DOHH2 (cell line): ENCODE results near the gene RRAGD.

Experiments
- H3F3A ChIP-seq: fragments of 200-600 bp; sonication (generic), shearing (Covaris generic); 2 replicates; pipeline ENCODE4 v1.6.0; 2016; ENCODE audit warnings: antibody characterized with exemption, mild to moderate bottlenecking; ENCODE audit not compliant: control insufficient read depth, insufficient read depth
- H3K27ac ChIP-seq: fragments of 200-600 bp; sonication (generic); 2 replicates; pipeline ENCODE4 v1.5.1; 2014; ENCODE audit warnings: low read depth, mild to moderate bottlenecking, low read length, moderate library complexity
- H3K27me3 ChIP-seq: fragments of 200-600 bp; sonication (generic); 2 replicates; pipeline ENCODE4 v1.6.1; 2014; ENCODE audit warnings: mild to moderate bottlenecking, low read length, mixed read lengths; ENCODE audit not compliant: control insufficient read depth
- H3K36me3 ChIP-seq: fragments of 200-600 bp; sonication (generic); 2 replicates; pipeline ENCODE4 v1.6.1; 2014; ENCODE audit warnings: mild to moderate bottlenecking, low read length, moderate library complexity, mixed read lengths; ENCODE audit not compliant: control insufficient read depth
- H3K4me1 ChIP-seq: fragments of 200-600 bp; sonication (generic); 2 replicates; pipeline ENCODE4 v1.6.1; 2014; ENCODE audit warnings: mild to moderate bottlenecking, low read length, mixed read lengths; ENCODE audit not compliant: control insufficient read depth
- H3K4me2 ChIP-seq: fragments of 200-600 bp; sonication (generic); 2 replicates; pipeline ENCODE4 v1.6.0; 2014; ENCODE audit warnings: mild to moderate bottlenecking, low read length, moderate library complexity
- H3K4me3 ChIP-seq: fragments of 200-600 bp; sonication (generic); 2 replicates; pipeline ENCODE4 v1.5.1; 2014; ENCODE audit warnings: mild to moderate bottlenecking, low read length, mixed read lengths
- H3K79me2 ChIP-seq: fragments of 200-600 bp; sonication (generic); 2 replicates; pipeline ENCODE4 v1.6.1; 2014; ENCODE audit warnings: mild to moderate bottlenecking, low read length, mixed read lengths; ENCODE audit not compliant: control insufficient read depth
- H3K9me2 ChIP-seq: fragments of 200-600 bp; sonication (generic); replicated peaks from 2 replicates; pipeline ENCODE4 v1.6.1; 2014; ENCODE audit warnings: mild to moderate bottlenecking, low read length, mixed read lengths; ENCODE audit not compliant: control insufficient read depth
- H3K9me3 ChIP-seq: fragments of 200-600 bp; sonication (generic); 2 replicates; pipeline ENCODE4 v1.6.1; 2014; ENCODE audit warnings: antibody characterized with exemption, low read length, mixed read lengths; ENCODE audit not compliant: control insufficient read depth, insufficient read depth
- H4K20me1 ChIP-seq: fragments of 200-600 bp; sonication (generic); 2 replicates; pipeline ENCODE4 v1.6.0; 2014; ENCODE audit warnings: low read depth, mild to moderate bottlenecking, antibody characterized with exemption, low read length, moderate library complexity; ENCODE audit not compliant: control insufficient read depth, insufficient read depth
- CTCF ChIP-seq: fragments of 200-600 bp; sonication (generic); IDR thresholded peaks from one replicate; pipeline ENCODE4 v1.5.1; 2014; ENCODE audit warnings: antibody characterized with exemption, mild to moderate bottlenecking, low read depth, low read length; ENCODE audit not compliant: poor library complexity, severe bottlenecking
- EZH2phosphoT487 ChIP-seq: fragments of 200-600 bp; sonication (generic); IDR thresholded peaks from 2 replicates; pipeline ENCODE4 v1.6.1; 2017; ENCODE audit warnings: borderline replicate concordance, mild to moderate bottlenecking, antibody characterized with exemption, low read length, moderate library complexity, mixed read lengths

RRAGD gene

GRCh38 chr6:89458704-89459103 lies 46.6 kb upstream of the RRAGD start:
- no peaks in the 10 kb centered on the region for H3K9me3 ChIP-seq
- no peaks in the 10 kb centered on the region for H3K27me3 ChIP-seq
- H3K79me2 ChIP-seq: no peaks in the 10 kb centered on the region
- no peaks in the 10 kb centered on the region for H3K36me3 ChIP-seq
- no peak overlapping the region for H3K4me3 ChIP-seq
- H3F3A ChIP-seq: no peaks in the 10 kb centered on the region
- no peaks in the 10 kb centered on the region for H4K20me1 ChIP-seq
- no peaks in the 10 kb centered on the region for H3K4me1 ChIP-seq
- TF ChIP-seq EZH2phosphoT487 (no peak), CTCF (no peak)
- no peak overlapping the region for H3K4me2 ChIP-seq
- H3K9me2 ChIP-seq: no peaks in the 10 kb centered on the region
- H3K27ac ChIP-seq: no peak overlapping the region

GRCh38 chr6:89454300-89454699 lies 42.2 kb upstream of the RRAGD start:
- Histone ChIP-seq H3K79me2 (no peaks in the 10 kb centered on the region), H3K4me3 (no peak overlapping the region), H3K9me3 (no peaks in the 10 kb centered on the region), H3K36me3 (no peaks in the 10 kb centered on the region), H3K27me3 (peaks cover 3% of the 10 kb centered on the region; the same call in 1 of the 2 replicates), H4K20me1 (no peaks in the 10 kb centered on the region), H3K4me2 (no peak overlapping the region), H3F3A (no peaks in the 10 kb centered on the region), H3K9me2 (no peaks in the 10 kb centered on the region), H3K4me1 (no peaks in the 10 kb centered on the region), H3K27ac (no peak overlapping the region)
- TF ChIP-seq EZH2phosphoT487 (no peak), CTCF (no peak)

- Histone ChIP-seq H4K20me1 (no peaks in the 10 kb centered on the region), H3F3A (no peaks in the 10 kb centered on the region), H3K4me1 (no peaks in the 10 kb centered on the region), H3K4me2 (no peak overlapping the region), H3K9me3 (no peaks in the 10 kb centered on the region), H3K36me3 (no peaks in the 10 kb centered on the region), H3K9me2 (no peaks in the 10 kb centered on the region), H3K4me3 (no peak overlapping the region), H3K27me3 (peaks cover 6% of the 10 kb centered on the region; the same call in 1 of the 2 replicates), H3K27ac (no peak overlapping the region), H3K79me2 (no peaks in the 10 kb centered on the region)
- no peak for TF ChIP-seq EZH2phosphoT487
- TF ChIP-seq CTCF: no peak
These were observed 40.2 kb upstream of the RRAGD start for GRCh38 chr6:89452281-89452680.

GRCh38 chr6:89449193-89449592 lies 37.1 kb upstream of the RRAGD start:
- no peaks in the 10 kb centered on the region for H3F3A ChIP-seq
- H3K4me2 ChIP-seq: no peak overlapping the region
- H3K4me1 ChIP-seq: no peaks in the 10 kb centered on the region

More at GRCh38 chr6:89449193-89449592, 37.1 kb upstream of the RRAGD start:
- no peak overlapping the region for H3K27ac ChIP-seq
- no peak overlapping the region for H3K4me3 ChIP-seq
- no peaks in the 10 kb centered on the region for H3K9me3 ChIP-seq
- H3K79me2 ChIP-seq: no peaks in the 10 kb centered on the region
- peaks cover 7% of the 10 kb centered on the region for H3K27me3 ChIP-seq
- TF ChIP-seq EZH2phosphoT487 (no peak), CTCF (no peak)
- H3K9me2 ChIP-seq: no peaks in the 10 kb centered on the region
- no peaks in the 10 kb centered on the region for H3K36me3 ChIP-seq
- no peaks in the 10 kb centered on the region for H4K20me1 ChIP-seq
